SK-N-SH (cell line): ENCODE measurements around the gene PLA2G3. TPM values are rescaled to one million over a fixed set of nuclear protein-coding genes. Genes with fewer than 3 reads are reported as not detected.
A peak's percentile ranks its signal among the peaks of the same experiment; 100 is the strongest.

ENCODE experiments used
- CTCF ChIA-PET: fragments of 300-600, 350-600 bp; formaldehyde crosslinking; extraction: SDS; loops from one replicate; lab custom pipeline; 2021; lab: Yijun Ruan, JAX
- POLR2A ChIA-PET: fragments of 350-600 bp; sonication (Branson Sonifier 250); formaldehyde crosslinking; extraction: SDS; loops from one replicate; lab custom pipeline; 2020; ENCODE audit warnings: antibody characterized with exemption, inconsistent platforms; lab: Yijun Ruan, JAX
- DNase-seq: peaks from one replicate; pipeline ENCODE4 v3.0.0; 2012
- H2AFZ ChIP-seq: fragments of 200-600 bp; sonication (generic); 2 replicates; pipeline ENCODE4 v1.8.1; 2016; ENCODE audit warnings: antibody characterized with exemption, mild to moderate bottlenecking, low read depth
- H3F3A ChIP-seq: fragments of 200-600 bp; sonication (generic); replicated peaks from 2 replicates; pipeline ENCODE3; 2016; ENCODE audit warnings: antibody characterized with exemption, mild to moderate bottlenecking; ENCODE audit not compliant: insufficient read depth
- H3K27ac ChIP-seq, 2 experiments: fragments of 200-500 bp in 1 of 2; fragments of 200-600 bp in 1 of 2; sonication (Bioruptor generic) in 1 of 2; sonication (generic), shearing (Covaris generic) in 1 of 2; 2 replicates each; pipeline versions ENCODE4 v1.5.1 to v1.6.1; 2014 to 2016; ENCODE audit warnings: low read depth in 2 of 2, inconsistent platforms in 1 of 2, low read length in 1 of 2, mild to moderate bottlenecking in 1 of 2, mixed read lengths in 1 of 2
- H3K27me3 ChIP-seq: fragments of 200-600 bp; sonication (generic), shearing (Covaris generic); 2 replicates; pipeline ENCODE4 v1.6.1; 2016; ENCODE audit warnings: mixed run types; ENCODE audit not compliant: insufficient read depth
- H3K36me3 ChIP-seq, 2 experiments: fragments of 200-500 bp in 1 of 2; fragments of 200-600 bp in 1 of 2; sonication (Bioruptor generic) in 1 of 2; sonication (generic) in 1 of 2; replicated peaks in 1 of 2; 2 replicates each; pipeline versions ENCODE3 to v1.5.1; 2014 to 2016; ENCODE audit warnings: low read length in 1 of 2, mild to moderate bottlenecking in 1 of 2; ENCODE audit not compliant: insufficient read depth in 2 of 2, control insufficient read depth in 1 of 2
- H3K4me1 ChIP-seq, 2 experiments: fragments of 200-500 bp in 1 of 2; fragments of 200-600 bp in 1 of 2; sonication (Bioruptor generic) in 1 of 2; sonication (generic), shearing (Covaris generic) in 1 of 2; 2 replicates each; pipeline versions ENCODE4 v1.5.1 to v1.6.1; 2014 to 2016; ENCODE audit warnings: low read depth in 1 of 2, low read length in 1 of 2, mixed run types in 1 of 2; ENCODE audit not compliant: insufficient read depth in 2 of 2, control insufficient read depth in 1 of 2
- H3K4me2 ChIP-seq: fragments of 200-600 bp; sonication (generic), shearing (Covaris generic); 2 replicates; pipeline ENCODE4 v1.6.1; 2017; ENCODE audit warnings: mixed run types
- H3K4me3 ChIP-seq, 2 experiments: fragments of 200-500 bp in 1 of 2; fragments of 200-600 bp in 1 of 2; sonication (Bioruptor generic) in 1 of 2; sonication (generic), shearing (Covaris generic) in 1 of 2; 2 replicates each; pipeline versions ENCODE4 v1.5.1 to v1.8.1; 2014 to 2016; ENCODE audit warnings: low read depth in 2 of 2, inconsistent platforms in 1 of 2, low read length in 1 of 2, mild to moderate bottlenecking in 1 of 2, mixed read lengths in 1 of 2, moderate library complexity in 1 of 2
- H3K79me2 ChIP-seq: fragments of 200-600 bp; sonication (generic); 2 replicates; pipeline ENCODE4 v1.8.1; 2017; ENCODE audit warnings: mild to moderate bottlenecking; ENCODE audit not compliant: insufficient read depth
- H3K9ac ChIP-seq: fragments of 200-600 bp; sonication (generic); 2 replicates; pipeline ENCODE4 v1.6.1; 2017; ENCODE audit warnings: mixed run types
- H3K9me2 ChIP-seq: fragments of 200-600 bp; sonication (generic); 2 replicates; pipeline ENCODE4 v1.6.1; 2017; ENCODE audit warnings: mixed run types
- H3K9me3 ChIP-seq: fragments of 200-600 bp; sonication (generic); 2 replicates; pipeline ENCODE4 v1.6.1; 2017; ENCODE audit warnings: mixed run types, mild to moderate bottlenecking, moderate library complexity
- H4K20me1 ChIP-seq: fragments of 200-600 bp; sonication (generic); 2 replicates; pipeline ENCODE4 v1.6.1; 2017; ENCODE audit warnings: mild to moderate bottlenecking, mixed run types; ENCODE audit not compliant: insufficient read depth
- FOSL2 ChIP-seq: IDR thresholded peaks from 2 replicates; pipeline ENCODE4 v1.4.0; 2012; ENCODE audit warnings: low read depth, mild to moderate bottlenecking, moderate library complexity, borderline replicate concordance
- FOXJ3 ChIP-seq: sonication (generic); formaldehyde crosslinking; IDR thresholded peaks from 2 replicates; pipeline ENCODE4 v1.5.1; 2020; ENCODE audit warnings: mild to moderate bottlenecking, missing genetic modification reagents
- FOXM1 ChIP-seq: IDR thresholded peaks from 2 replicates; pipeline ENCODE4 v1.4.0; 2012; ENCODE audit warnings: low read depth, mild to moderate bottlenecking
- GABPA ChIP-seq: IDR thresholded peaks from 2 replicates; pipeline ENCODE4 v1.4.0; 2012; ENCODE audit warnings: low read depth, mild to moderate bottlenecking
- JUND ChIP-seq: IDR thresholded peaks from 2 replicates; pipeline ENCODE4 v1.4.0; 2012
- MAX ChIP-seq: IDR thresholded peaks from 2 replicates; pipeline ENCODE4 v1.4.0; 2012; ENCODE audit warnings: low read depth
- NFIC ChIP-seq: IDR thresholded peaks from 2 replicates; pipeline ENCODE4 v1.4.0; 2012; ENCODE audit warnings: borderline replicate concordance
- POLR2AphosphoS5 ChIP-seq: IDR thresholded peaks from 2 replicates; pipeline ENCODE4 v1.6.1; 2012; ENCODE audit warnings: low read depth, low read length
- RXRA ChIP-seq: IDR thresholded peaks from 2 replicates; pipeline ENCODE4 v1.4.0; 2012; ENCODE audit warnings: low read depth, mild to moderate bottlenecking, borderline replicate concordance
- TCF12 ChIP-seq: IDR thresholded peaks from 2 replicates; pipeline ENCODE4 v1.4.0; 2012
- TEAD4 ChIP-seq: IDR thresholded peaks from 2 replicates; pipeline ENCODE4 v1.4.0; 2012; ENCODE audit warnings: mild to moderate bottlenecking, borderline replicate concordance; ENCODE audit not compliant: insufficient read depth
- YY1 ChIP-seq: IDR thresholded peaks from 2 replicates; pipeline ENCODE4 v1.4.0; 2012; ENCODE audit warnings: low read depth, mild to moderate bottlenecking
- WGBS: methylation state at CpG from one replicate; pipeline ENCODE4 v1.1.6; 2017; ENCODE audit warnings: low lambda C conversion rate; 5-methylcytosine and 5-hydroxymethylcytosine counted together
- polyA plus RNA-seq, 3 experiments: library from polyadenylated mRNA; depleted of rRNA; stranded (reverse); fragments of >200 nt; gene quantifications; 2 replicates each; pipeline ENCODE4 v1.2.3, GENCODE V29; 2012
- TF ChIP-seq, protein P1 (sequence below): IDR thresholded peaks from 2 replicates; pipeline ENCODE4 v1.6.1; 2012; ENCODE audit warnings: mild to moderate bottlenecking, low read depth, low read length, moderate library complexity
- TF ChIP-seq, protein P2 (sequence below): IDR thresholded peaks from 2 replicates; pipeline ENCODE4; 2012

The PLA2G3 gene
- polyA plus RNA-seq, 1 of the 3 experiments (the other 2 are of a cell fraction): not detected

DNA sequence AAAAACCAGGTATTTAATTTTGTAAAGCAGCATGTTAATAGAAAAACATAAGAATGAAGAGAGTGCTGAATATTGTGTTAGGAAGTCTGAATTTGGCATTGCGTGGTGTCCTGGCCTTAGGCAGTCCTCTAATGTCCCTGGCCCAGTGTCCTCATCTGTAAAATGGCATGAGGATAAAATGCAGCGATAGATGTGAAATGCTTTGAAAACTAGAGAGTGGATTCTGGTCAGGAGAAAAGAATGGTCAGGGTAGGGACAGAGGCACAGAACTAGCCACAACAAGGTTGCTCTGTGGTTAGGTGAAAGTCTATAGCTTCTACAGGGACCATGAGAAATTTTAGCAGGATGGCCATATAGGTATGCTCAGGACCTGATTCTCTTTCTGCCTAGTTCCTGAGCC lies 38.6 kb upstream of the PLA2G3 start:
- 97% methylated on average over 2 of the region's 2 CpGs for WGBS
- no peaks in the 10 kb centered on the region for H3K9me3 ChIP-seq
- peaks cover 0 to 20% of the 10 kb centered on the region in 2 experiments; a peak in 1 of 4 replicates for H3K4me1 ChIP-seq
- no peak for DNase-seq
- H4K20me1 ChIP-seq: no peaks in the 10 kb centered on the region
- 0 out of 4 replicates have a peak overlapping the region, but pooled peaks of 1 of the 2 experiments have one; percentile 75 for H3K27ac ChIP-seq
- no peaks in the 10 kb centered on the region for H3K27me3 ChIP-seq
- H3K79me2 ChIP-seq: peaks cover 76% of the 10 kb centered on the region
- ChIA-PET CTCF (interaction anchor here (0.7 to 0.8 kb wide), 2 partner anchors 13 to 94 kb away, joined by 3 to 4 read pairs; no protein-coding TSS in a partner anchor), POLR2A (no interaction called here)
- H2AFZ ChIP-seq: no peak overlapping the region
- H3K36me3 ChIP-seq: peaks cover 0 to 8% of the 10 kb centered on the region in 2 experiments
- no peak for TF ChIP-seq FOXM1
- TF ChIP-seq TEAD4: no peak
- TF ChIP-seq FOSL2: no peak
- H3F3A ChIP-seq: peaks cover 40% of the 10 kb centered on the region
- H3K4me3 ChIP-seq: no peak overlapping the region
- no peaks in the 10 kb centered on the region for H3K9me2 ChIP-seq
- no peak overlapping the region for H3K9ac ChIP-seq
- H3K4me2 ChIP-seq: no peak overlapping the region

DNA sequence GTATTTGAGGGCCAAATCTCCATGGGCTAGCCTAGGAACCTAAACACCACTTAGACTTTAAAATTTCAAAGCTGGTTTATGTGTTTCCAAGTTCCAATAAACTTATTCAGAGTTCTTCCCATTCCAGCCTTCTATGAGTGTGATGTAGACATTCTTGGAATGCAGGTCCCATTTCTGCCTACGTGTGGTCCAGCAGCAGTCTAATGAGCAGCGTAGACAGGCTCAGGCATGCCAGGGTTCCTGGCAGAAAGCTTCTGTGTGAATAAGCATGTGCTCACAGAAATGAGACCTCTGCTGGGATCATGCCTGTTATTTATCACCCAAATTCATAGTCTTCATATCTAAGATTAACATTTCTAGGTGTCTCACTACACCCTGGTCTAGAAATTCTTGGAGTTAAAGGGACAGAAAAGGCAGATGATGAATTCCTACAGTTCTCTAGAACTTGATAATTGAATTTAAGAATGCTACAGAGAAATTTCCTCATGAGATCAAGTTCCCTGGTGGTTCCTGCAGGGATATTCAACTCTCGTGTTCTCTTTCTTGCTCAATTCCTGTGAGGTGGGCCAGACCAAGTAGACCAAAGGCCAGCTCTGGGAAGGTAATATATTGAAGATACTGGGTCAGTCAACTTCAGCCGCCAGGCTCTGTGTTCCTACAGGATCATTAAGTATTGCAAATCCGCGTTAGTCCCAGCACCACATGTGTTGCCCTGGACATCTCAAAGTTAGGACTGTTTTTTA lies 37.3 kb upstream of the PLA2G3 start:
- no peaks in the 10 kb centered on the region for H3K9me2 ChIP-seq
- no peaks in the 10 kb centered on the region for H4K20me1 ChIP-seq
- WGBS: 64% methylated on average over 6 of the region's 6 CpGs
- peak overlapping the region; percentile 27; the same call in 1 of the 2 replicates for H3K4me2 ChIP-seq
- peaks cover 52% of the 10 kb centered on the region for H3F3A ChIP-seq
- ChIA-PET CTCF (no interaction called here), POLR2A (no interaction called here)
- peak overlapping the region; percentile 30; the same call in 1 of the 2 replicates for H3K9ac ChIP-seq
- no peak for DNase-seq
- H2AFZ ChIP-seq: no peak overlapping the region
- H3K9me3 ChIP-seq: no peaks in the 10 kb centered on the region
- H3K36me3 ChIP-seq: peaks cover 0 to 5% of the 10 kb centered on the region in 2 experiments
- peaks cover 0 to 29% of the 10 kb centered on the region in 2 experiments; a peak in 2 of 4 replicates for H3K4me1 ChIP-seq
- H3K27ac ChIP-seq: peak overlapping the region; percentile 56 to 75; a peak in 3 of 4 replicates
- TF ChIP-seq YY1 (no peak), TCF12 (peak; percentile 56), TEAD4 (peak; percentile 54; the same call in 1 of the 2 replicates), MAX (peak; percentile 77), FOSL2 (peak; percentile 49; the same call in 1 of the 2 replicates), FOXJ3 (CRISPR knock-in tag) (no peak), GABPA (no peak), JUND (0 out of 2 replicates have a peak, but pooled peaks have one; percentile 18), POLR2AphosphoS5 (peak; percentile 34; the same call in 1 of the 2 replicates), NFIC (peak; percentile 19; the same call in 1 of the 2 replicates), RXRA (no peak)
- TF ChIP-seq, protein P1, sequence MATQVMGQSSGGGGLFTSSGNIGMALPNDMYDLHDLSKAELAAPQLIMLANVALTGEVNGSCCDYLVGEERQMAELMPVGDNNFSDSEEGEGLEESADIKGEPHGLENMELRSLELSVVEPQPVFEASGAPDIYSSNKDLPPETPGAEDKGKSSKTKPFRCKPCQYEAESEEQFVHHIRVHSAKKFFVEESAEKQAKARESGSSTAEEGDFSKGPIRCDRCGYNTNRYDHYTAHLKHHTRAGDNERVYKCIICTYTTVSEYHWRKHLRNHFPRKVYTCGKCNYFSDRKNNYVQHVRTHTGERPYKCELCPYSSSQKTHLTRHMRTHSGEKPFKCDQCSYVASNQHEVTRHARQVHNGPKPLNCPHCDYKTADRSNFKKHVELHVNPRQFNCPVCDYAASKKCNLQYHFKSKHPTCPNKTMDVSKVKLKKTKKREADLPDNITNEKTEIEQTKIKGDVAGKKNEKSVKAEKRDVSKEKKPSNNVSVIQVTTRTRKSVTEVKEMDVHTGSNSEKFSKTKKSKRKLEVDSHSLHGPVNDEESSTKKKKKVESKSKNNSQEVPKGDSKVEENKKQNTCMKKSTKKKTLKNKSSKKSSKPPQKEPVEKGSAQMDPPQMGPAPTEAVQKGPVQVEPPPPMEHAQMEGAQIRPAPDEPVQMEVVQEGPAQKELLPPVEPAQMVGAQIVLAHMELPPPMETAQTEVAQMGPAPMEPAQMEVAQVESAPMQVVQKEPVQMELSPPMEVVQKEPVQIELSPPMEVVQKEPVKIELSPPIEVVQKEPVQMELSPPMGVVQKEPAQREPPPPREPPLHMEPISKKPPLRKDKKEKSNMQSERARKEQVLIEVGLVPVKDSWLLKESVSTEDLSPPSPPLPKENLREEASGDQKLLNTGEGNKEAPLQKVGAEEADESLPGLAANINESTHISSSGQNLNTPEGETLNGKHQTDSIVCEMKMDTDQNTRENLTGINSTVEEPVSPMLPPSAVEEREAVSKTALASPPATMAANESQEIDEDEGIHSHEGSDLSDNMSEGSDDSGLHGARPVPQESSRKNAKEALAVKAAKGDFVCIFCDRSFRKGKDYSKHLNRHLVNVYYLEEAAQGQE: 0 out of 2 replicates have a peak, but pooled peaks have one; percentile 39
- TF ChIP-seq, protein P2, sequence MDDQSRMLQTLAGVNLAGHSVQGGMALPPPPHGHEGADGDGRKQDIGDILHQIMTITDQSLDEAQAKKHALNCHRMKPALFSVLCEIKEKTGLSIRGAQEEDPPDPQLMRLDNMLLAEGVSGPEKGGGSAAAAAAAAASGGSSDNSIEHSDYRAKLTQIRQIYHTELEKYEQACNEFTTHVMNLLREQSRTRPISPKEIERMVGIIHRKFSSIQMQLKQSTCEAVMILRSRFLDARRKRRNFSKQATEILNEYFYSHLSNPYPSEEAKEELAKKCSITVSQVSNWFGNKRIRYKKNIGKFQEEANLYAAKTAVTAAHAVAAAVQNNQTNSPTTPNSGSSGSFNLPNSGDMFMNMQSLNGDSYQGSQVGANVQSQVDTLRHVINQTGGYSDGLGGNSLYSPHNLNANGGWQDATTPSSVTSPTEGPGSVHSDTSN: peak; percentile 51
- TF ChIP-seq, all 33 proteins: peak for 9
- Histone ChIP-seq H3K27me3 (no peaks in the 10 kb centered on the region), H3K4me3 (no peak overlapping the region), H3K79me2 (peaks cover 78% of the 10 kb centered on the region)
